ENCODE measurements around the gene RIC8A. TPM values are rescaled to one million over a fixed set of nuclear protein-coding genes. Genes with fewer than 3 reads are reported as not detected.
A peak's percentile ranks its signal among the peaks of the same experiment; 100 is the strongest.

Gene RIC8A
- total RNA-seq, 2 experiments from 2014 or later, result 98.7 to 103 TPM

- CTCF ChIA-PET, result interaction anchor here (1.0 to 2.5 kb wide), 11 partner anchors 29 to 311 kb away, joined by 3 to 9 read pairs (median 5); partner anchors contain the start of genes PSMD13, PTDSS2 and RNH1
- Mint-ChIP-seq H3K36me3 (ENCODE audit: low read depth) (peaks cover 65% of the 10 kb centered on the region), H3K27ac (peak overlapping the region; percentile 100), H3K4me3 (peak overlapping the region; percentile 96), H3K4me1 (peaks cover 50% of the 10 kb centered on the region), H3K9me3 (no peaks in the 10 kb centered on the region), H3K27me3 (no peaks in the 10 kb centered on the region)
- no peak for DNase-seq
- POLR2A ChIA-PET, result interaction anchor here (0.8 to 4.4 kb wide), 25 partner anchors 10 to 486 kb away, joined by 3 to 51 read pairs (median 6); partner anchors contain the start of genes HRAS, IFITM2, IFITM5 and PHRF1
These were observed 314 bp downstream of the RIC8A start for GRCh38 chr11:207863-208180.

- DNase-seq, result peak; percentile 88
- POLR2A ChIA-PET, result interaction anchor here (1.0 to 4.4 kb wide), 13 partner anchors 9 to 368 kb away, joined by 3 to 51 read pairs (median 17); partner anchors contain the start of genes PHRF1, PSMD13, PTDSS2 and RNH1
- H3K9me3 Mint-ChIP-seq, result no peaks in the 10 kb centered on the region
- H3K4me1 Mint-ChIP-seq, result peaks cover 45% of the 10 kb centered on the region
- H3K4me3 Mint-ChIP-seq, result peak overlapping the region; percentile 96
- peaks cover 68% of the 10 kb centered on the region for H3K36me3 Mint-ChIP-seq (ENCODE audit: low read depth)
- H3K27ac Mint-ChIP-seq, result peak overlapping the region; percentile 100
- H3K27me3 Mint-ChIP-seq, result no peaks in the 10 kb centered on the region
- CTCF ChIA-PET, result interaction anchor here (1.7 to 2.5 kb wide), 3 partner anchors 31 to 208 kb away, joined by 4 to 6 read pairs (median 6); no protein-coding TSS in a partner anchor
These were observed 841 bp downstream of the RIC8A start for GRCh38 chr11:208181-208916.

- H3K27me3 Mint-ChIP-seq, result no peaks in the 10 kb centered on the region
- CTCF ChIA-PET, result interaction anchor here (2.1 kb wide), 1 partner anchor 153 kb away, joined by 4 read pairs; no protein-coding TSS in a partner anchor
- POLR2A ChIA-PET, result interaction anchor here (1.0 to 4.4 kb wide), 9 partner anchors 9 to 367 kb away, joined by 4 to 51 read pairs (median 19); partner anchors contain the start of genes PHRF1, PSMD13, PTDSS2 and SIGIRR
- no peak for DNase-seq
- H3K27ac Mint-ChIP-seq, result peak overlapping the region; percentile 100
- peak overlapping the region; percentile 96 for H3K4me3 Mint-ChIP-seq
- H3K4me1 Mint-ChIP-seq, result peaks cover 40% of the 10 kb centered on the region
- peaks cover 68% of the 10 kb centered on the region for H3K36me3 Mint-ChIP-seq (ENCODE audit: low read depth)
- no peaks in the 10 kb centered on the region for H3K9me3 Mint-ChIP-seq
These were observed 1.4 kb downstream of the RIC8A start for GRCh38 chr11:208917-209260.

GRCh38 chr11:209275-210121 is 2.0 kb downstream of the RIC8A start:
- no peak for DNase-seq
- H3K4me3 Mint-ChIP-seq, result peak overlapping the region; percentile 96
- no peaks in the 10 kb centered on the region for H3K27me3 Mint-ChIP-seq
- H3K36me3 Mint-ChIP-seq (ENCODE audit: low read depth), result peaks cover 69% of the 10 kb centered on the region
- H3K27ac Mint-ChIP-seq, result peak overlapping the region; percentile 100
- H3K4me1 Mint-ChIP-seq, result peaks cover 36% of the 10 kb centered on the region
- ChIA-PET POLR2A (interaction anchor here (1.0 to 4.4 kb wide), 7 partner anchors 8 to 366 kb away, joined by 4 to 51 read pairs (median 27); partner anchors contain the start of genes PHRF1, PSMD13, PTDSS2 and SIRT3), CTCF (no interaction called here)
- H3K9me3 Mint-ChIP-seq, result no peaks in the 10 kb centered on the region

- CTCF ChIA-PET, result no interaction called here
- POLR2A ChIA-PET, result interaction anchor here (3.9 to 4.4 kb wide), 3 partner anchors 28 to 240 kb away, joined by 19 to 51 read pairs (median 27); partner anchors contain the start of genes PSMD13, PTDSS2 and SIRT3
- Mint-ChIP-seq H3K36me3 (ENCODE audit: low read depth) (peaks cover 76% of the 10 kb centered on the region), H3K27ac (peak overlapping the region; percentile 52), H3K9me3 (no peaks in the 10 kb centered on the region), H3K4me1 (peaks cover 33% of the 10 kb centered on the region), H3K4me3 (peak overlapping the region; percentile 96), H3K27me3 (no peaks in the 10 kb centered on the region)
- no peak for DNase-seq
These were observed 2.8 kb downstream of the RIC8A start for GRCh38 chr11:210122-210802.

- Mint-ChIP-seq H3K27ac (no peak overlapping the region), H3K4me1 (peaks cover 29% of the 10 kb centered on the region), H3K36me3 (ENCODE audit: low read depth) (peaks cover 81% of the 10 kb centered on the region), H3K27me3 (no peaks in the 10 kb centered on the region), H3K9me3 (no peaks in the 10 kb centered on the region), H3K4me3 (peak overlapping the region; percentile 35)
- DNase-seq, result no peak
- ChIA-PET CTCF (no interaction called here), POLR2A (no interaction called here)
These were observed 3.3 kb downstream of the RIC8A start for GRCh38 chr11:210803-211180.

GRCh38 chr11:211295-211694 is 3.8 kb downstream of the RIC8A start:
- H3K4me1 Mint-ChIP-seq, result peaks cover 24% of the 10 kb centered on the region
- H3K27ac Mint-ChIP-seq, result no peak overlapping the region
- peaks cover 79% of the 10 kb centered on the region for H3K36me3 Mint-ChIP-seq (ENCODE audit: low read depth)
- ChIA-PET CTCF (no interaction called here), POLR2A (interaction anchor here (1.0 kb wide), 1 partner anchor 25 kb away, joined by 5 read pairs; the partner anchor contains the start of genes PSMD13 and SIRT3)
- no peaks in the 10 kb centered on the region for H3K27me3 Mint-ChIP-seq
- no peak for DNase-seq
- H3K9me3 Mint-ChIP-seq, result no peaks in the 10 kb centered on the region
- peak overlapping the region; percentile 43 for H3K4me3 Mint-ChIP-seq

- ChIA-PET CTCF (no interaction called here), POLR2A (interaction anchor here (0.9 to 1.0 kb wide), 2 partner anchors 9 to 25 kb away, joined by 3 to 5 read pairs; partner anchors contain the start of genes PSMD13 and SIRT3)
- Mint-ChIP-seq H3K27me3 (no peaks in the 10 kb centered on the region), H3K9me3 (no peaks in the 10 kb centered on the region), H3K27ac (no peak overlapping the region), H3K4me3 (no peak overlapping the region), H3K36me3 (ENCODE audit: low read depth) (peaks cover 76% of the 10 kb centered on the region), H3K4me1 (peaks cover 24% of the 10 kb centered on the region)
- DNase-seq, result no peak
These were observed 4.2 kb downstream of the RIC8A start for GRCh38 chr11:211741-212140.

- Mint-ChIP-seq H3K27me3 (no peaks in the 10 kb centered on the region), H3K36me3 (ENCODE audit: low read depth) (peaks cover 71% of the 10 kb centered on the region), H3K27ac (no peak overlapping the region), H3K4me1 (peaks cover 29% of the 10 kb centered on the region), H3K4me3 (no peak overlapping the region), H3K9me3 (no peaks in the 10 kb centered on the region)
- ChIA-PET CTCF (interaction anchor here (0.5 kb wide), 1 partner anchor 572 kb away, joined by 3 read pairs; no protein-coding TSS in a partner anchor), POLR2A (interaction anchor here (0.9 to 1.3 kb wide), 5 partner anchors 9 to 236 kb away, joined by 3 to 5 read pairs (median 3); partner anchors contain the start of genes PSMD13 and SIRT3)
- no peak for DNase-seq
These were observed 4.9 kb downstream of the RIC8A start for GRCh38 chr11:212150-213100.

GRCh38 chr11:213111-213510 is 5.6 kb downstream of the RIC8A start:
- peaks cover 65% of the 10 kb centered on the region for H3K36me3 Mint-ChIP-seq (ENCODE audit: low read depth)
- POLR2A ChIA-PET, result interaction anchor here (0.9 to 1.3 kb wide), 3 partner anchors 24 to 235 kb away, joined by 3 to 4 read pairs (median 3); partner anchors contain the start of gene PSMD13
- H3K27ac Mint-ChIP-seq, result no peak overlapping the region

GRCh38 chr11:214083-214482 is 6.6 kb downstream of the RIC8A start:
- H3K4me1 Mint-ChIP-seq, result peaks cover 35% of the 10 kb centered on the region
- ChIA-PET CTCF (interaction anchor here (1.2 kb wide), 1 partner anchor 512 kb away, joined by 3 read pairs; no protein-coding TSS in a partner anchor), POLR2A (no interaction called here)
- H3K9me3 Mint-ChIP-seq, result no peaks in the 10 kb centered on the region
- H3K36me3 Mint-ChIP-seq (ENCODE audit: low read depth), result peaks cover 60% of the 10 kb centered on the region
- no peak for DNase-seq
- H3K27ac Mint-ChIP-seq, result no peak overlapping the region
- no peak overlapping the region for H3K4me3 Mint-ChIP-seq
- H3K27me3 Mint-ChIP-seq, result no peaks in the 10 kb centered on the region

More at GRCh38 chr11:213111-213510, 5.6 kb downstream of the RIC8A start:
- Mint-ChIP-seq H3K9me3 (no peaks in the 10 kb centered on the region), H3K4me1 (peaks cover 35% of the 10 kb centered on the region), H3K4me3 (no peak overlapping the region), H3K27me3 (no peaks in the 10 kb centered on the region)
- CTCF ChIA-PET, result interaction anchor here (1.2 kb wide), 1 partner anchor 513 kb away, joined by 3 read pairs; no protein-coding TSS in a partner anchor
- no peak for DNase-seq
